H1 (cell line): ENCODE data around the gene PSMF1. TPM values are rescaled to one million over a fixed set of nuclear protein-coding genes. Genes with fewer than 3 reads are reported as not detected.

ENCODE experiments used
- CTCF ChIA-PET: fragments of 300-600 bp; sonication (Branson Sonifier 250); formaldehyde crosslinking; loops from one replicate; lab custom pipeline; 2021; ENCODE audit not compliant: partially characterized antibody; lab: Charles Lee
- POLR2A ChIA-PET: fragments of 300-600 bp; sonication (Branson Sonifier 250); formaldehyde crosslinking; loops from one replicate; lab custom pipeline; 2021; ENCODE audit warnings: inconsistent platforms; ENCODE audit not compliant: partially characterized antibody; lab: Charles Lee
- DNase-seq, 2 experiments: peaks; one replicate each; pipeline versions ENCODE4 v3.0.0 to v3.0.0-alpha.2; 2010 to 2022; ENCODE audit warnings: low spot score in 2 of 2, low read depth in 1 of 2, mixed read lengths in 1 of 2
- FAIRE-seq: peaks from 2 replicates; lab custom pipeline; 2011; peaks lifted over from hg19 to GRCh38; lab: Jason Lieb, UNC
- H2AFZ ChIP-seq: 2 replicates; pipeline ENCODE4 v1.8.1; 2012; ENCODE audit warnings: low read length, inconsistent platforms
- H2AK5ac ChIP-seq: 2 replicates; pipeline ENCODE4 v1.6.1; 2013; ENCODE audit warnings: low read depth, low read length
- H2BK120ac ChIP-seq: replicated peaks from 2 replicates; pipeline ENCODE3; 2013; ENCODE audit warnings: low read depth, low read length, inconsistent platforms
- H2BK12ac ChIP-seq: 2 replicates; pipeline ENCODE4 v1.6.1; 2013; ENCODE audit warnings: low read depth, low read length
- H2BK15ac ChIP-seq: 2 replicates; pipeline ENCODE4 v1.6.1; 2013; ENCODE audit warnings: low read length
- H2BK20ac ChIP-seq: 2 replicates; pipeline ENCODE4 v1.6.1; 2013; ENCODE audit warnings: low read length
- H2BK5ac ChIP-seq: 2 replicates; pipeline ENCODE4 v1.6.1; 2013; ENCODE audit warnings: low read depth, low read length
- H3K14ac ChIP-seq: 2 replicates; pipeline ENCODE4 v1.6.1; 2013; ENCODE audit warnings: inconsistent platforms; ENCODE audit not compliant: insufficient read length
- H3K18ac ChIP-seq: 2 replicates; pipeline ENCODE4 v1.6.1; 2013; ENCODE audit warnings: low read length; ENCODE audit errors: extremely low read depth
- H3K23ac ChIP-seq: 2 replicates; pipeline ENCODE4 v1.6.1; 2013; ENCODE audit warnings: inconsistent platforms; ENCODE audit not compliant: insufficient read length
- H3K23me2 ChIP-seq: 2 replicates; pipeline ENCODE4 v1.6.1; 2013; ENCODE audit warnings: low read depth, low read length
- H3K27ac ChIP-seq: 2 replicates; pipeline ENCODE4 v1.6.1; 2011; ENCODE audit warnings: low read depth, low read length, inconsistent platforms
- H3K27me3 ChIP-seq, 4 experiments: replicated peaks in 1 of 4; 1 replicate in 1 of 4; 2 replicates in 3 of 4; pipeline versions ENCODE4 v1.6.1 to v1.8.1; 2011 to 2013; ENCODE audit warnings: low read length in 3 of 4, mild to moderate bottlenecking in 3 of 4, inconsistent platforms in 2 of 4, mixed read lengths in 2 of 4, moderate library complexity in 1 of 4; ENCODE audit not compliant: control insufficient read depth in 3 of 4, insufficient read depth in 3 of 4; ENCODE audit errors: extremely low read depth in 1 of 4
- H3K36me3 ChIP-seq, 4 experiments: 2 replicates each; pipeline versions ENCODE4 v1.6.1 to v1.8.1; 2011 to 2013; ENCODE audit warnings: mild to moderate bottlenecking in 4 of 4, low read length in 3 of 4, moderate library complexity in 2 of 4, control low read depth in 1 of 4, inconsistent platforms in 1 of 4; ENCODE audit not compliant: insufficient read depth in 4 of 4, control insufficient read depth in 2 of 4
- H3K4ac ChIP-seq: replicated peaks from 2 replicates; pipeline ENCODE3; 2013; ENCODE audit warnings: low read length, low read depth, mixed read lengths, inconsistent platforms; ENCODE audit not compliant: insufficient read length
- H3K4me1 ChIP-seq, 4 experiments: replicated peaks in 1 of 4; 1 replicate in 1 of 4; 2 replicates in 3 of 4; pipeline versions ENCODE4 v1.6.1 to v1.8.1; 2011 to 2013; ENCODE audit warnings: low read length in 3 of 4, inconsistent platforms in 2 of 4, mixed read lengths in 1 of 4; ENCODE audit not compliant: insufficient read depth in 4 of 4, control insufficient read depth in 3 of 4
- H3K4me2 ChIP-seq, 2 experiments: 2 replicates each; pipeline versions ENCODE4 v1.6.1 to v1.8.1; 2011 to 2013; ENCODE audit warnings: low read depth in 2 of 2, low read length in 2 of 2, control low read depth in 1 of 2, inconsistent platforms in 1 of 2, mild to moderate bottlenecking in 1 of 2; ENCODE audit not compliant: insufficient read depth in 1 of 2
- H3K4me3 ChIP-seq, 4 experiments: fragments of 200-600, 300-600 bp in 1 of 4; sonication (generic), shearing (Covaris generic), sonication (Bioruptor Twin) in 1 of 4; 2 replicates each; pipeline versions ENCODE4 v1.5.1 to v1.8.1; 2011 to 2016; ENCODE audit warnings: low read length in 4 of 4, low read depth in 3 of 4, control low read depth in 2 of 4, inconsistent platforms in 2 of 4, mild to moderate bottlenecking in 2 of 4, mixed read lengths in 1 of 4, moderate library complexity in 1 of 4; ENCODE audit not compliant: insufficient read depth in 2 of 4; ENCODE audit errors: extremely low read depth in 1 of 4
- H3K56ac ChIP-seq: replicated peaks from 2 replicates; pipeline ENCODE3; 2013; ENCODE audit warnings: low read depth, mild to moderate bottlenecking, mixed read lengths, low read length, inconsistent platforms; ENCODE audit not compliant: insufficient read length
- H3K79me1 ChIP-seq: 2 replicates; pipeline ENCODE4 v1.6.1; 2013; ENCODE audit warnings: low read depth, low read length, control low read depth
- H3K79me2 ChIP-seq, 2 experiments: 2 replicates each; pipeline versions ENCODE4 v1.6.1 to v1.8.1; 2012 to 2013; ENCODE audit warnings: low read length in 2 of 2, mild to moderate bottlenecking in 2 of 2, inconsistent platforms in 1 of 2; ENCODE audit not compliant: insufficient read depth in 2 of 2, control insufficient read depth in 1 of 2
- H3K9ac ChIP-seq, 4 experiments: replicated peaks in 1 of 4; 1 replicate in 1 of 4; 2 replicates in 3 of 4; pipeline versions ENCODE4 v1.6.1 to v1.8.1; 2011 to 2013; ENCODE audit warnings: low read depth in 3 of 4, low read length in 3 of 4, control low read depth in 2 of 4, mild to moderate bottlenecking in 2 of 4, moderate library complexity in 2 of 4, inconsistent platforms in 1 of 4; ENCODE audit errors: extremely low read depth in 1 of 4
- H3K9me3 ChIP-seq, 2 experiments: 2 replicates each; pipeline versions ENCODE4 v1.6.1 to v1.8.1; 2012 to 2013; ENCODE audit warnings: mild to moderate bottlenecking in 2 of 2, moderate library complexity in 2 of 2, control low read depth in 1 of 2, inconsistent platforms in 1 of 2, low read depth in 1 of 2, low read length in 1 of 2, mixed read lengths in 1 of 2; ENCODE audit not compliant: insufficient read depth in 2 of 2
- H4K20me1 ChIP-seq, 2 experiments: replicated peaks in 1 of 2; 2 replicates each; pipeline versions ENCODE3 to v1.8.1; 2011 to 2013; ENCODE audit warnings: inconsistent platforms in 2 of 2, low read length in 2 of 2, mild to moderate bottlenecking in 1 of 2; ENCODE audit not compliant: insufficient read depth in 2 of 2, control insufficient read depth in 1 of 2
- H4K5ac ChIP-seq: 2 replicates; pipeline ENCODE4 v1.6.1; 2013; ENCODE audit warnings: low read length, low read depth, mixed read lengths, inconsistent platforms; ENCODE audit not compliant: insufficient read length
- H4K8ac ChIP-seq: 2 replicates; pipeline ENCODE4 v1.8.0; 2013; ENCODE audit warnings: mild to moderate bottlenecking, moderate library complexity, low read length, inconsistent platforms; ENCODE audit not compliant: insufficient read depth; ENCODE audit errors: extremely low read depth
- H4K91ac ChIP-seq: replicated peaks from 2 replicates; pipeline ENCODE3; 2013; ENCODE audit warnings: low read length, mixed read lengths, inconsistent platforms; ENCODE audit not compliant: insufficient read length
- CBX8 ChIP-seq: fragments of 300-800, 300-1000 bp; sonication (generic); IDR thresholded peaks from 2 replicates; pipeline ENCODE4 v1.7.1; 2016; ENCODE audit warnings: low read depth, low read length, borderline replicate concordance
- CTBP2 ChIP-seq: IDR thresholded peaks from 2 replicates; pipeline ENCODE4 v1.7.0; 2011; ENCODE audit warnings: borderline replicate concordance, mild to moderate bottlenecking, moderate library complexity, mixed read lengths, low read length; ENCODE audit not compliant: insufficient read depth, insufficient read length
- polyA plus RNA-seq, 7 experiments: library from polyadenylated mRNA; depleted of rRNA in 3 of 7; stranded (reverse) in 5 of 7; unstranded in 2 of 7; fragments of >200 nt in 5 of 7; fragments of 200-250 nt in 2 of 7; gene quantifications; 1 replicate in 5 of 7; 2 replicates in 1 of 7; 4 replicates in 1 of 7; pipeline versions ENCODE4 v1.2.1 to v1.2.3, GENCODE V29; 2011 to 2013; ENCODE audit warnings: missing spikeins in 2 of 7, mixed read lengths in 2 of 7
- total RNA-seq: library from RNA; stranded (reverse); fragmentation: NEBNext Ultra II Directional; extraction: Animal tissue kit (Norgen Biotek cat#: 25700); gene quantifications from 2 replicates; pipeline ENCODE4 v1.2.1, GENCODE V29; 2021

Gene PSMF1
- total and polyA plus RNA-seq, 2 of the 8 experiments (the other 6 are each of a cell fraction or from before 2014, with no cell fraction given), result 106 to 159 TPM

- Histone ChIP-seq H3K9me3 (peaks cover 4 to 8% of the 10 kb centered on the region in 2 experiments; a peak in 1 of 4 replicates), H3K23ac (no peak overlapping the region), H4K5ac (no peak overlapping the region), H3K18ac (no peak overlapping the region), H2AK5ac (no peak overlapping the region), H3K79me1 (no peaks in the 10 kb centered on the region), H3K14ac (no peak overlapping the region), H3K36me3 (no peaks in the 10 kb centered on the region), H3K27ac (no peak overlapping the region), H4K20me1 (no peaks in the 10 kb centered on the region), H3K56ac (no peak overlapping the region), H2BK15ac (no peak overlapping the region), H3K4ac (no peak overlapping the region), H2BK12ac (no peak overlapping the region), H3K23me2 (no peaks in the 10 kb centered on the region), H2AFZ (no peak overlapping the region), H3K4me2 (no peak overlapping the region), H3K79me2 (no peaks in the 10 kb centered on the region), H2BK5ac (no peak overlapping the region)
- POLR2A ChIA-PET, result no interaction called here
- no peak for FAIRE-seq
- TF ChIP-seq CBX8 (no peak), CTBP2 (no peak)
- TF ChIP-seq, all 59 proteins: peak for 0
- Histone ChIP-seq H2BK120ac (no peak overlapping the region), H4K91ac (no peak overlapping the region), H3K27me3 (0 out of 7 replicates have a peak, but pooled peaks cover 0 to 2% (median 0%) of the 10 kb centered on the region in 4 experiments), H3K4me1 (no peaks in the 10 kb centered on the region), H3K4me3 (no peak overlapping the region), H4K8ac (no peak overlapping the region), H3K9ac (no peak overlapping the region), H2BK20ac (no peak overlapping the region)
- no peak for DNase-seq
- CTCF ChIA-PET, result interaction anchor here (1.2 kb wide), 2 partner anchors 14 to 217 kb away, joined by 3 read pairs; no protein-coding TSS in a partner anchor
Observed at GRCh38 chr20:1101533-1101932, 16.9 kb upstream of the PSMF1 start.
